MM.1S (cell line): ENCODE results near the gene PCDH9.

ENCODE experiments used
- DNase-seq: peaks from one replicate; pipeline ENCODE4 v3.0.0-alpha.2; 2015
- H2AFZ ChIP-seq: fragments of 300-600 bp; sonication (generic); 2 replicates; pipeline ENCODE4 v1.6.0; 2016; ENCODE audit warnings: antibody characterized with exemption, low read length
- H3F3A ChIP-seq: fragments of 300-600 bp; sonication (generic); 2 replicates; pipeline ENCODE4 v1.6.1; 2016; ENCODE audit warnings: mild to moderate bottlenecking, antibody characterized with exemption, low read length, moderate library complexity, mixed read lengths; ENCODE audit not compliant: insufficient read depth
- H3K27ac ChIP-seq: fragments of 300-600 bp; sonication (generic); 2 replicates; pipeline ENCODE4 v1.5.1; 2016; ENCODE audit warnings: mild to moderate bottlenecking, low read length
- H3K27me3 ChIP-seq: fragments of 300-600 bp; sonication (generic); replicated peaks from 2 replicates; pipeline ENCODE4 v1.6.0; 2016; ENCODE audit warnings: low read length; ENCODE audit not compliant: insufficient read depth
- H3K36me3 ChIP-seq: fragments of 300-600 bp; sonication (generic); replicated peaks from 2 replicates; pipeline ENCODE4 v1.6.1; 2016; ENCODE audit warnings: mild to moderate bottlenecking, low read length, mixed read lengths; ENCODE audit not compliant: insufficient read depth
- H3K4me1 ChIP-seq: fragments of 300-600 bp; sonication (generic); 2 replicates; pipeline ENCODE4 v1.6.1; 2016; ENCODE audit warnings: low read length, mixed read lengths
- H3K4me2 ChIP-seq: fragments of 300-600 bp; sonication (generic); 2 replicates; pipeline ENCODE4 v1.6.0; 2016; ENCODE audit warnings: low read depth, low read length
- H3K4me3 ChIP-seq: fragments of 300-600 bp; sonication (generic); 2 replicates; pipeline ENCODE4 v1.5.1; 2016; ENCODE audit warnings: low read length, mixed read lengths
- H3K79me2 ChIP-seq: fragments of 300-600 bp; sonication (generic); 2 replicates; pipeline ENCODE4 v1.6.1; 2016; ENCODE audit warnings: mixed run types, low read length, mixed read lengths
- H3K9ac ChIP-seq: fragments of 300-600 bp; sonication (generic); 2 replicates; pipeline ENCODE4 v1.6.1; 2016; ENCODE audit warnings: low read length, mixed read lengths
- H3K9me2 ChIP-seq: fragments of 300-600 bp; sonication (generic); replicated peaks from 2 replicates; pipeline ENCODE4 v1.6.1; 2016; ENCODE audit warnings: mild to moderate bottlenecking, low read length, mixed read lengths; ENCODE audit not compliant: insufficient read depth
- H3K9me3 ChIP-seq: fragments of 300-600 bp; sonication (generic); replicated peaks from 2 replicates; pipeline ENCODE4 v1.6.1; 2016; ENCODE audit warnings: mild to moderate bottlenecking, low read length, mixed read lengths; ENCODE audit not compliant: insufficient read depth
- H4K20me1 ChIP-seq: fragments of 300-600 bp; sonication (generic); 2 replicates; pipeline ENCODE4 v1.6.1; 2016; ENCODE audit warnings: mild to moderate bottlenecking, low read length, moderate library complexity, mixed read lengths; ENCODE audit not compliant: insufficient read depth
- CTCF ChIP-seq: fragments of 300-600 bp; sonication (generic); IDR thresholded peaks from 2 replicates; pipeline ENCODE4 v1.5.1; 2016; ENCODE audit warnings: antibody characterized with exemption, low read length, mixed read lengths
- EZH2 ChIP-seq: fragments of 300-600 bp; sonication (generic); optimal IDR thresholded peaks from 2 replicates; pipeline ENCODE3; 2017; ENCODE audit warnings: low read depth, mild to moderate bottlenecking, antibody characterized with exemption, low read length, mixed read lengths
- EZH2phosphoT487 ChIP-seq: fragments of 300-600 bp; sonication (generic); IDR thresholded peaks from 2 replicates; pipeline ENCODE4 v1.6.1; 2018; ENCODE audit warnings: antibody characterized with exemption, low read length

PCDH9 gene

DNA sequence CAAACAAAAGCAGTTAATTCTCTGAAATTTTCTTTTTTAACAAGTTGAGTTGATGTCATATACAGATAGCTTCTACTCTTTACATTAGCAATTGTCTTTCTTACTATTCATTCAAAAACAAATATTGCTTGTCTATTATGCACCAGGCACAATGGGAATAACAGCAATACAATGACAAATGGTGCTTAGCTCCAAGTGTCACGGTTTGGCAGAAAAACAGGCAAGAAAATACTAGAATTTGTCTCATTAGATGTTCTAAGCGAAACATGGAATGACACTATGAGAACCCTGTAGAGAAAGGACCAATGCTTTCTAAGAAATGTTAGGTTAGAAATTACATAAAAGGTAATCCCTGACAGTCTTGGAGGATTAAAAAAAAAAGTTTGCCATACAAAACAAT, 187.6 kb downstream of the PCDH9 start:
- no peak overlapping the region for H3K4me3 ChIP-seq
- no peaks in the 10 kb centered on the region for H3F3A ChIP-seq
- H3K4me2 ChIP-seq = no peak overlapping the region
- H3K79me2 ChIP-seq = no peaks in the 10 kb centered on the region
- H3K9me2 ChIP-seq = no peaks in the 10 kb centered on the region
- no peaks in the 10 kb centered on the region for H3K4me1 ChIP-seq
- H3K27ac ChIP-seq = no peak overlapping the region
- no peaks in the 10 kb centered on the region for H3K36me3 ChIP-seq
- H3K9ac ChIP-seq = no peak overlapping the region
- no peaks in the 10 kb centered on the region for H3K9me3 ChIP-seq
- DNase-seq = no peak
- H4K20me1 ChIP-seq = no peaks in the 10 kb centered on the region
- TF ChIP-seq EZH2 (no peak), CTCF (no peak), EZH2phosphoT487 (no peak)
- H3K27me3 ChIP-seq = no peaks in the 10 kb centered on the region
- H2AFZ ChIP-seq = no peak overlapping the region

- H3K79me2 ChIP-seq = no peaks in the 10 kb centered on the region
- H3K9me3 ChIP-seq = no peaks in the 10 kb centered on the region
- H3K9ac ChIP-seq = no peak overlapping the region
- no peak overlapping the region for H3K4me3 ChIP-seq
- no peak for DNase-seq
- TF ChIP-seq EZH2 (no peak), CTCF (no peak), EZH2phosphoT487 (no peak)
- H3K36me3 ChIP-seq = no peaks in the 10 kb centered on the region
- H2AFZ ChIP-seq = no peak overlapping the region
- no peaks in the 10 kb centered on the region for H4K20me1 ChIP-seq
- H3K4me1 ChIP-seq = no peaks in the 10 kb centered on the region
- no peaks in the 10 kb centered on the region for H3K9me2 ChIP-seq
- no peaks in the 10 kb centered on the region for H3F3A ChIP-seq
- H3K27ac ChIP-seq = no peak overlapping the region
- H3K4me2 ChIP-seq = no peak overlapping the region
- H3K27me3 ChIP-seq = no peaks in the 10 kb centered on the region
Measured at GRCh38 chr13:67036699-67037457, 193.3 kb downstream of the PCDH9 start.

GRCh38 chr13:67033170-67033569, 197.0 kb downstream of the PCDH9 start:
- H3K9ac ChIP-seq = no peak overlapping the region
- no peaks in the 10 kb centered on the region for H3F3A ChIP-seq
- peak overlapping the region; percentile 43 for H3K4me2 ChIP-seq
- no peaks in the 10 kb centered on the region for H3K79me2 ChIP-seq
- no peak overlapping the region for H2AFZ ChIP-seq
- H3K9me2 ChIP-seq = no peaks in the 10 kb centered on the region
- no peak for TF ChIP-seq EZH2phosphoT487
- TF ChIP-seq EZH2 = no peak
- TF ChIP-seq CTCF = no peak
- no peaks in the 10 kb centered on the region for H3K9me3 ChIP-seq
- H3K4me1 ChIP-seq = no peaks in the 10 kb centered on the region
- no peak for DNase-seq
- H3K4me3 ChIP-seq = no peak overlapping the region
- H3K27ac ChIP-seq = no peak overlapping the region
- no peaks in the 10 kb centered on the region for H3K27me3 ChIP-seq
- no peaks in the 10 kb centered on the region for H4K20me1 ChIP-seq
- no peaks in the 10 kb centered on the region for H3K36me3 ChIP-seq
